ENCODE results near the gene SFRP4. TPM values are rescaled to one million over a fixed set of nuclear protein-coding genes. Genes with fewer than 3 reads are reported as not detected.
A peak's percentile ranks its signal among the peaks of the same experiment; 100 is the strongest.

Gene SFRP4
- total and polyA plus RNA-seq, 7 donors, result 0.36 to 2.0 (median 0.41) TPM

DNA sequence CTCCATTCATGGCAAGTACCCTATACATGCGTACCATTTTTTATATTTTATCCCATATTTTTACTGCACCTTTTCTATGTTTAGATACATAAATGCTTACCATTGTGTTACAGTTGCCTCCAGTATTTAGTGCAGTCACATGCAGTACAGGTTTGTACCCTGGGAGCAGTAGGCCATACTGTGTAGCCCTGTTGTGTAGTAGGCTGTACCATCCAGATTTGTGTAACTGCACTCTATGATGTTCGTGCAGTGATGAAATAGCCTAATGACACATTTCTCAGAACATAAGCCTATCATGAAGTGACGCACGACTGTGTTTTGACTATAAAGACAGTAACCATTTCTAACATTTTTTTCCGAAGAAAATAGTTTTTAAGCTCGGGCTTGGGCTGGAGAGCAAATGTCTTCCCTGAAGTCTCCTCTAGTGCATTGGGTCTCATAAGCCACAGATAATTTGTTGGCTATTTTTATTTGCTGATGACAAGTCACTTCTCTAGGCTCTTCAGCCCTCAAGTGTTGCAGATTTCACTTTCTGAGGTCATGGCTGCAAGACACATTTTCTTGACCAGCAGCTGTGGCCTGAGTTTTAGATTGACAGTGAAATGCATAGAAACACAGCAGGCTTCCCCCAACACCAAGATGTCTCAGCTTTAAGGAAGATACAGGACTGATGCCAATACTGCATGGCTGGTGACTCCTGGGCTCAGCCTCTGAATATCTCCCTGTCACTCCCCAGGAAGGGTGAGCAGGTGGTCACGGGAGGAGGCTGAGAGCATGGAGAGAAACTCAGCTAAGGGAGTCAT is 30.7 kb upstream of the SFRP4 start:
- ATAC-seq (peak; percentile 27 to 54 (median 32)), DNase-seq (no peak)
- H3K27me3 ChIP-seq (ENCODE audit: insufficient read depth in 3 of 3, low read length in 2 of 3), result no peaks in the 10 kb centered on the region
- no peak overlapping the region for H3K27ac ChIP-seq
- 72 to 86% (median 74%) methylated on average over 7 of the region's 7 CpGs for whole genome bisulfite sequencing, 3 donors
- intact Hi-C loops (cut with DNase I), result no loop called here
- no peak overlapping the region for H3K4me3 ChIP-seq
- peaks cover 31% of the 10 kb centered on the region for H3K4me1 ChIP-seq
- peaks cover 0 to 15% of the 10 kb centered on the region in 2 donors for H3K36me3 ChIP-seq (ENCODE audit: insufficient read depth in 1 of 2, low read depth in 1 of 2)
- TF ChIP-seq, protein P1, sequence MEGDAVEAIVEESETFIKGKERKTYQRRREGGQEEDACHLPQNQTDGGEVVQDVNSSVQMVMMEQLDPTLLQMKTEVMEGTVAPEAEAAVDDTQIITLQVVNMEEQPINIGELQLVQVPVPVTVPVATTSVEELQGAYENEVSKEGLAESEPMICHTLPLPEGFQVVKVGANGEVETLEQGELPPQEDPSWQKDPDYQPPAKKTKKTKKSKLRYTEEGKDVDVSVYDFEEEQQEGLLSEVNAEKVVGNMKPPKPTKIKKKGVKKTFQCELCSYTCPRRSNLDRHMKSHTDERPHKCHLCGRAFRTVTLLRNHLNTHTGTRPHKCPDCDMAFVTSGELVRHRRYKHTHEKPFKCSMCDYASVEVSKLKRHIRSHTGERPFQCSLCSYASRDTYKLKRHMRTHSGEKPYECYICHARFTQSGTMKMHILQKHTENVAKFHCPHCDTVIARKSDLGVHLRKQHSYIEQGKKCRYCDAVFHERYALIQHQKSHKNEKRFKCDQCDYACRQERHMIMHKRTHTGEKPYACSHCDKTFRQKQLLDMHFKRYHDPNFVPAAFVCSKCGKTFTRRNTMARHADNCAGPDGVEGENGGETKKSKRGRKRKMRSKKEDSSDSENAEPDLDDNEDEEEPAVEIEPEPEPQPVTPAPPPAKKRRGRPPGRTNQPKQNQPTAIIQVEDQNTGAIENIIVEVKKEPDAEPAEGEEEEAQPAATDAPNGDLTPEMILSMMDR (IDR thresholded peaks at IDR 0.05), result no peak
- no peaks in the 10 kb centered on the region for H3K9me3 ChIP-seq

- Histone ChIP-seq H3K27ac (peak overlapping the region; percentile 68), H3K4me1 (peaks cover 44% of the 10 kb centered on the region), H3K9me3 (no peaks in the 10 kb centered on the region), H3K27me3 (ENCODE audit: insufficient read depth in 3 of 3, low read length in 2 of 3) (no peaks in the 10 kb centered on the region), H3K4me3 (no peak overlapping the region), H3K36me3 (ENCODE audit: insufficient read depth in 1 of 2, low read depth in 1 of 2) (peaks cover 0 to 3% of the 10 kb centered on the region in 2 donors)
- 47 to 65% (median 60%) methylated on average over 4 of the region's 4 CpGs for WGBS, 3 donors
- intact Hi-C loops (cut with DNase I), result no loop called here
- TF ChIP-seq, protein P1 (IDR thresholded peaks at IDR 0.05), result no peak
- ATAC-seq (no peak), DNase-seq (no peak)
Observed at GRCh38 chr7:37945336-37945735, 28.7 kb upstream of the SFRP4 start.

DNA sequence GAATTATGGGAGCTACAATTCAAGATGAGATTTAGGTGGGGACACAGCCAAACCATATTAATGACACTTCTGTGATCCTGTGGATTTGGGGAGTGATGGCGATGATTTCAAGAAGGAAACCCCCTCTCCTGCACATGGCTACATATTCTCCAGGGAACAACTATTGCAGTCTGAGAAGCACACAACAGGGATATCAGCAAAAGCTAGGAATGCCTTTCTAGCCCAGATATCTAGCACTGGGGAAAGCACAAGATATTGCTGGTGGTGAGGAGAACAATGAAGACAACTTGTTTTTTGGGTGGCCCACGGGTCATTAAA is 28.1 kb upstream of the SFRP4 start:
- intact Hi-C loops (cut with DNase I), result no loop called here
- H3K27ac ChIP-seq, result peak overlapping the region; percentile 68
- no peaks in the 10 kb centered on the region for H3K9me3 ChIP-seq
- TF ChIP-seq, protein P1 (IDR thresholded peaks at IDR 0.05), result no peak
- ATAC-seq (no peak), DNase-seq (no peak)
- 34 to 68% (median 44%) methylated on average over 2 of the region's 2 CpGs for whole genome bisulfite sequencing, 3 donors
- H3K4me3 ChIP-seq, result no peak overlapping the region
- peaks cover 44% of the 10 kb centered on the region for H3K4me1 ChIP-seq
- no peaks in the 10 kb centered on the region for H3K36me3 ChIP-seq (ENCODE audit: insufficient read depth in 1 of 2, low read depth in 1 of 2)
- no peaks in the 10 kb centered on the region for H3K27me3 ChIP-seq (ENCODE audit: insufficient read depth in 3 of 3, low read length in 2 of 3)

GRCh38 chr7:37943905-37944736 is 27.5 kb upstream of the SFRP4 start:
- ATAC-seq, result peak in 3 of 4 donors; percentile 29 to 48 (median 43)

More at GRCh38 chr7:37943905-37944736, 27.5 kb upstream of the SFRP4 start:
- Histone ChIP-seq H3K36me3 (ENCODE audit: insufficient read depth in 1 of 2, low read depth in 1 of 2) (no peaks in the 10 kb centered on the region), H3K4me3 (no peak overlapping the region), H3K9me3 (no peaks in the 10 kb centered on the region), H3K27me3 (ENCODE audit: insufficient read depth in 3 of 3, low read length in 2 of 3) (no peaks in the 10 kb centered on the region), H3K4me1 (peaks cover 44% of the 10 kb centered on the region), H3K27ac (peak overlapping the region; percentile 68)
- no peak for DNase-seq
- TF ChIP-seq, protein P1 (IDR thresholded peaks at IDR 0.05), result no peak
- intact Hi-C loops (cut with DNase I), result no loop called here
- WGBS, 3 donors, result 33 to 50% (median 41%) methylated on average over 8 of the region's 8 CpGs

Measured in psoas muscle (tissue), 8 donors.